Liver (tissue), 10 donors: ENCODE measurements around the gene ANTXR1. TPM values are rescaled to one million over a fixed set of nuclear protein-coding genes. Genes with fewer than 3 reads are reported as not detected.

Experiments used
- DNase-seq: peaks from one replicate; pipeline ENCODE4 v3.0.0-alpha.2; 2017; ENCODE audit warnings: low spot score
- H3K27ac ChIP-seq, 2 donors: one replicate each; pipeline ENCODE4 v1.7.0; 2013; ENCODE audit warnings: inconsistent platforms in 2 of 2, low read length in 2 of 2, control low read depth in 1 of 2, low read depth in 1 of 2, mild to moderate bottlenecking in 1 of 2
- H3K27me3 ChIP-seq, 4 donors: one replicate each; pipeline versions ENCODE4 v1.6.1 to v1.7.0; 2013; ENCODE audit warnings: low read length in 3 of 4, inconsistent platforms in 1 of 4, mild to moderate bottlenecking in 1 of 4, moderate library complexity in 1 of 4; ENCODE audit not compliant: control insufficient read depth in 4 of 4, insufficient read depth in 4 of 4
- H3K36me3 ChIP-seq, 4 donors: one replicate each; pipeline versions ENCODE4 v1.6.1 to v1.7.0; 2013; ENCODE audit warnings: low read length in 3 of 4, mild to moderate bottlenecking in 3 of 4, low read depth in 1 of 4, moderate library complexity in 1 of 4; ENCODE audit not compliant: control insufficient read depth in 4 of 4, insufficient read depth in 3 of 4
- H3K4me1 ChIP-seq, 4 donors: one replicate each; pipeline versions ENCODE4 v1.6.1 to v1.7.0; 2013; ENCODE audit warnings: low read length in 3 of 4, mild to moderate bottlenecking in 3 of 4, moderate library complexity in 1 of 4; ENCODE audit not compliant: control insufficient read depth in 4 of 4, insufficient read depth in 4 of 4
- H3K4me3 ChIP-seq, 3 donors: one replicate each; pipeline versions ENCODE4 v1.6.1 to v1.7.0; 2013; ENCODE audit warnings: low read length in 3 of 3, control low read depth in 1 of 3, low read depth in 1 of 3, mild to moderate bottlenecking in 1 of 3
- H3K9ac ChIP-seq, 2 donors: one replicate each; pipeline ENCODE4 v1.7.0; 2013; ENCODE audit warnings: low read length in 2 of 2, mild to moderate bottlenecking in 2 of 2, moderate library complexity in 2 of 2, control low read depth in 1 of 2, low read depth in 1 of 2
- H3K9me3 ChIP-seq, 4 donors: one replicate each; pipeline versions ENCODE4 v1.6.1 to v1.7.0; 2013; ENCODE audit warnings: low read length in 3 of 4; ENCODE audit not compliant: control insufficient read depth in 4 of 4
- FOXA1 ChIP-seq: IDR thresholded peaks from 2 replicates; pipeline ENCODE4 v1.6.1; 2016; ENCODE audit warnings: antibody characterized with exemption
- FOXA2 ChIP-seq: IDR thresholded peaks from 2 replicates; pipeline ENCODE4 v1.6.1; 2016; ENCODE audit warnings: antibody characterized with exemption
- GABPA ChIP-seq, 2 donors: IDR thresholded peaks in 1 of 2; conservative IDR thresholded peaks in 1 of 2; 2 replicates each; pipeline ENCODE4 v1.6.1; 2016; ENCODE audit warnings: antibody characterized with exemption in 2 of 2, mild to moderate bottlenecking in 1 of 2, moderate library complexity in 1 of 2
- HNF4A ChIP-seq, 2 donors: conservative IDR thresholded peaks; 2 replicates each; pipeline ENCODE4 v1.6.1; 2016; ENCODE audit warnings: antibody characterized with exemption in 2 of 2, mild to moderate bottlenecking in 2 of 2
- HNF4G ChIP-seq: IDR thresholded peaks from 2 replicates; pipeline ENCODE4 v1.6.1; 2016; ENCODE audit warnings: antibody characterized with exemption
- JUND ChIP-seq, 2 donors: IDR thresholded peaks; 2 replicates each; pipeline ENCODE4 v1.6.1; 2016; ENCODE audit warnings: antibody characterized with exemption in 2 of 2
- MAX ChIP-seq: IDR thresholded peaks from 2 replicates; pipeline ENCODE4 v1.6.1; 2016; ENCODE audit warnings: antibody characterized with exemption
- NR2F2 ChIP-seq: IDR thresholded peaks from 2 replicates; pipeline ENCODE4 v1.6.1; 2016; ENCODE audit warnings: antibody characterized with exemption
- RAD21 ChIP-seq, 2 donors: IDR thresholded peaks; 2 replicates each; pipeline ENCODE4 v1.6.1; 2016; ENCODE audit warnings: antibody characterized with exemption in 2 of 2, mild to moderate bottlenecking in 2 of 2
- REST ChIP-seq: IDR thresholded peaks from 2 replicates; pipeline ENCODE4 v1.6.1; 2016; ENCODE audit warnings: antibody characterized with exemption, mild to moderate bottlenecking
- RXRA ChIP-seq, 2 donors: IDR thresholded peaks; 2 replicates each; pipeline ENCODE4 v1.6.1; 2017 to 2018; ENCODE audit warnings: antibody characterized with exemption in 2 of 2, mild to moderate bottlenecking in 1 of 2
- SP1 ChIP-seq: IDR thresholded peaks from 2 replicates; pipeline ENCODE4 v1.6.1; 2018; ENCODE audit warnings: antibody characterized with exemption, mild to moderate bottlenecking
- YY1 ChIP-seq: IDR thresholded peaks from 2 replicates; pipeline ENCODE4 v1.6.1; 2016; ENCODE audit warnings: antibody characterized with exemption, mild to moderate bottlenecking
- WGBS: extraction: QIAGEN DNeasy Blood & Tissue Kit; methylation state at CpG from one replicate; pipeline ENCODE4 v1.1.7; 2013; 5-methylcytosine and 5-hydroxymethylcytosine counted together
- polyA plus RNA-seq, 2 donors: library from polyadenylated mRNA; stranded (reverse) in 1 of 2; unstranded in 1 of 2; fragments of 200-250 nt in 1 of 2; fragments of >200 nt in 1 of 2; fragmentation: Nextera tagmentation in 1 of 2; extraction: Ambion mirVana in 1 of 2; gene quantifications; one replicate each; pipeline versions ENCODE4 v1.2.1 to v1.2.3, GENCODE V29; 2013 to 2015
- small RNA-seq: library from RNA; depleted of rRNA; stranded (forward); fragments of <200 nt; gene quantifications from one replicate; pipeline ENCODE3, GENCODE V24; 2014
- total RNA-seq, 2 donors: library from RNA; depleted of rRNA; stranded (reverse); fragments of >200 nt; gene quantifications; one replicate each; pipeline ENCODE4 v1.2.3, GENCODE V29; 2014
- TF ChIP-seq, protein P1 (sequence below): fragments of 150-350 bp; IDR thresholded peaks from 2 replicates; pipeline ENCODE4 v1.5.1; 2017; ENCODE audit warnings: improper control_type of control experiment, low read depth, low read length; ENCODE audit not compliant: missing input control
- TF ChIP-seq, protein P2 (sequence below): IDR thresholded peaks from 2 replicates; pipeline ENCODE4 v1.6.1; 2016; ENCODE audit warnings: antibody characterized with exemption
- donor health status: healthy.
- donor health status: healthy.
- donor health status: healthy.
- donor health status: healthy.
- donor health status: healthy.

ANTXR1 gene
- total and polyA plus RNA-seq, 4 donors: 0.60 to 3.6 (median 1.8) TPM

GRCh38 chr2:69298862-69299261, 285.9 kb downstream of the ANTXR1 start:
- TF ChIP-seq HNF4G (no peak), YY1 (no peak), FOXA2 (no peak), HNF4A (conservative IDR thresholded peaks at IDR 0.05) (no peak), MAX (no peak), REST (no peak), RXRA (IDR thresholded peaks at IDR 0.05) (no peak), RAD21 (IDR thresholded peaks at IDR 0.05) (no peak), SP1 (no peak), NR2F2 (no peak), JUND (IDR thresholded peaks at IDR 0.05) (no peak), GABPA (IDR thresholded peaks at IDR 0.05 in 1 of 2, conservative IDR thresholded peaks at IDR 0.05 in 1 of 2) (no peak), FOXA1 (no peak)
- TF ChIP-seq, protein P1, sequence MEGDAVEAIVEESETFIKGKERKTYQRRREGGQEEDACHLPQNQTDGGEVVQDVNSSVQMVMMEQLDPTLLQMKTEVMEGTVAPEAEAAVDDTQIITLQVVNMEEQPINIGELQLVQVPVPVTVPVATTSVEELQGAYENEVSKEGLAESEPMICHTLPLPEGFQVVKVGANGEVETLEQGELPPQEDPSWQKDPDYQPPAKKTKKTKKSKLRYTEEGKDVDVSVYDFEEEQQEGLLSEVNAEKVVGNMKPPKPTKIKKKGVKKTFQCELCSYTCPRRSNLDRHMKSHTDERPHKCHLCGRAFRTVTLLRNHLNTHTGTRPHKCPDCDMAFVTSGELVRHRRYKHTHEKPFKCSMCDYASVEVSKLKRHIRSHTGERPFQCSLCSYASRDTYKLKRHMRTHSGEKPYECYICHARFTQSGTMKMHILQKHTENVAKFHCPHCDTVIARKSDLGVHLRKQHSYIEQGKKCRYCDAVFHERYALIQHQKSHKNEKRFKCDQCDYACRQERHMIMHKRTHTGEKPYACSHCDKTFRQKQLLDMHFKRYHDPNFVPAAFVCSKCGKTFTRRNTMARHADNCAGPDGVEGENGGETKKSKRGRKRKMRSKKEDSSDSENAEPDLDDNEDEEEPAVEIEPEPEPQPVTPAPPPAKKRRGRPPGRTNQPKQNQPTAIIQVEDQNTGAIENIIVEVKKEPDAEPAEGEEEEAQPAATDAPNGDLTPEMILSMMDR: no peak
- TF ChIP-seq, protein P2, sequence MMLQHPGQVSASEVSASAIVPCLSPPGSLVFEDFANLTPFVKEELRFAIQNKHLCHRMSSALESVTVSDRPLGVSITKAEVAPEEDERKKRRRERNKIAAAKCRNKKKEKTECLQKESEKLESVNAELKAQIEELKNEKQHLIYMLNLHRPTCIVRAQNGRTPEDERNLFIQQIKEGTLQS: no peak
- no peak overlapping the region for H3K27ac ChIP-seq
- H3K4me3 ChIP-seq: no peak overlapping the region
- H3K27me3 ChIP-seq: no peaks in the 10 kb centered on the region
- no peaks in the 10 kb centered on the region for H3K9me3 ChIP-seq
- H3K9ac ChIP-seq: no peak overlapping the region
- WGBS: 87% methylated on average over 4 of the region's 4 CpGs
- H3K36me3 ChIP-seq: no peaks in the 10 kb centered on the region
- H3K4me1 ChIP-seq: no peaks in the 10 kb centered on the region
- no peak for DNase-seq

Small RNA genes lying within 50 kb of the gene (small RNA-seq; reads per million reads assigned to genes)
- gene MIR3126 (not detected), gene RNA5SP96 (not detected), gene RNU6-1216P (not detected)

Other genes with a start within 250 kb of the ANTXR1 start
- gene BMP10, start 141.8 kb upstream of the ANTXR1 start, total RNA-seq: 1 to 10 TPM; 8.0 to 9.5 TPM
- 1 to 10 TPM in 1 of 2 donors, under 1 TPM in 1; 0.39 to 10.0 TPM for gene BMP10, start 141.8 kb upstream of the ANTXR1 start, polyA plus RNA-seq
- 1 to 10 TPM in 1 of 2 donors, not detected in 1; 9.1 TPM for gene GKN2, start 60.3 kb upstream of the ANTXR1 start, total RNA-seq
- gene GKN2, start 60.3 kb upstream of the ANTXR1 start, polyA plus RNA-seq: not detected
- not detected for gene GKN1, start 38.5 kb upstream of the ANTXR1 start, total RNA-seq
- not detected for gene GKN1, start 38.5 kb upstream of the ANTXR1 start, polyA plus RNA-seq